Measurements from ENCODE around the gene FOXG1.

The FOXG1 gene

GRCh38 chr14:28766469-28766955 is at the start of gene FOXG1:
Gene FOXG1 (plus strand): TSS chr14:28766787. CDS start chr14:28767280, 493 bp downstream.
- no peak for DNase-seq

- DNase-seq = no peak
Observed at GRCh38 chr14:28719130-28719529, 47.5 kb upstream of the FOXG1 start.

GRCh38 chr14:28731358-28731757 is 35.2 kb upstream of the FOXG1 start:
- DNase-seq = no peak

- no peak for DNase-seq
Observed at GRCh38 chr14:28742171-28742846, 24.3 kb upstream of the FOXG1 start.

GRCh38 chr14:28744126-28744525 is 22.5 kb upstream of the FOXG1 start:
- DNase-seq = no peak

GRCh38 chr14:28745176-28745575 is 21.4 kb upstream of the FOXG1 start:
- DNase-seq = no peak

- no peak for DNase-seq
Observed at GRCh38 chr14:28746247-28746646, 20.3 kb upstream of the FOXG1 start.

- peak; percentile 42 for DNase-seq
Observed at GRCh38 chr14:28751467-28752058, 15.0 kb upstream of the FOXG1 start.

- peak; percentile 29 for DNase-seq
Observed at GRCh38 chr14:28754209-28754985, 12.2 kb upstream of the FOXG1 start.

- no peak for DNase-seq
Observed at GRCh38 chr14:28755198-28755815, 11.3 kb upstream of the FOXG1 start.

- no peak for DNase-seq
Observed at GRCh38 chr14:28755884-28756268, 10.7 kb upstream of the FOXG1 start.

- no peak for DNase-seq
Observed at GRCh38 chr14:28756269-28756883, 10.2 kb upstream of the FOXG1 start.

- DNase-seq = no peak
Observed at GRCh38 chr14:28756884-28757570, 9.6 kb upstream of the FOXG1 start.

GRCh38 chr14:28757786-28758185 is 8.8 kb upstream of the FOXG1 start:
- no peak for DNase-seq

- no peak for DNase-seq
Observed at GRCh38 chr14:28758253-28758884, 8.2 kb upstream of the FOXG1 start.

- DNase-seq = no peak
Observed at GRCh38 chr14:28758885-28759652, 7.5 kb upstream of the FOXG1 start.

- no peak for DNase-seq
Observed at GRCh38 chr14:28759653-28760313, 6.8 kb upstream of the FOXG1 start.

- DNase-seq = no peak
Observed at GRCh38 chr14:28760431-28760996, 6.1 kb upstream of the FOXG1 start.

- DNase-seq = no peak
Observed at GRCh38 chr14:28761438-28762291, 4.9 kb upstream of the FOXG1 start.
